GM18861 (cell line): ENCODE data around the gene MROH2A.

Experiments used
- ATAC-seq: cut with Tn5 transposase; IDR thresholded peaks from one replicate; pipeline ENCODE4 v1.9.1; 2021; ENCODE audit not compliant: unreplicated experiment

Gene MROH2A

GRCh38 chr2:233833345-233833744, 55.2 kb downstream of the MROH2A start:
- no peak for ATAC-seq

- no peak for ATAC-seq
Measured at GRCh38 chr2:233835230-233836186, 57.4 kb downstream of the MROH2A start.

GRCh38 chr2:233836359-233836758, 58.2 kb downstream of the MROH2A start:
- no peak for ATAC-seq

- no peak for ATAC-seq
Measured at GRCh38 chr2:233837694-233838229, 59.6 kb downstream of the MROH2A start.

GRCh38 chr2:233838251-233838650, 60.1 kb downstream of the MROH2A start:
- no peak for ATAC-seq

GRCh38 chr2:233838726-233839446, 60.8 kb downstream of the MROH2A start:
- ATAC-seq = no peak

- ATAC-seq = no peak
Measured at GRCh38 chr2:233839447-233839820, 61.3 kb downstream of the MROH2A start.

GRCh38 chr2:233840520-233840919, 62.4 kb downstream of the MROH2A start:
- ATAC-seq = no peak

- ATAC-seq = no peak
Measured at GRCh38 chr2:233841183-233841582, 63.1 kb downstream of the MROH2A start.

- no peak for ATAC-seq
Measured at GRCh38 chr2:233844064-233844807, 66.1 kb downstream of the MROH2A start.

GRCh38 chr2:233844836-233845235, 66.7 kb downstream of the MROH2A start:
- no peak for ATAC-seq

- no peak for ATAC-seq
Measured at GRCh38 chr2:233845301-233846060, 67.4 kb downstream of the MROH2A start.

- no peak for ATAC-seq
Measured at GRCh38 chr2:233846387-233847247, 68.5 kb downstream of the MROH2A start.

GRCh38 chr2:233847248-233847898, 69.2 kb downstream of the MROH2A start:
- no peak for ATAC-seq

- ATAC-seq = no peak
Measured at GRCh38 chr2:233848276-233848675, 70.1 kb downstream of the MROH2A start.

GRCh38 chr2:233849607-233850271, 71.6 kb downstream of the MROH2A start:
- no peak for ATAC-seq

- no peak for ATAC-seq
Measured at GRCh38 chr2:233850745-233851144, 72.6 kb downstream of the MROH2A start.

GRCh38 chr2:233851169-233851568, 73.0 kb downstream of the MROH2A start:
- ATAC-seq = no peak
